SH-SY5Y (cell line): ENCODE data around the gene SLC9A2.

Experiments used
- GATA2 ChIP-seq: IDR thresholded peaks from 2 replicates; pipeline ENCODE4 v1.6.1; 2011; ENCODE audit warnings: mild to moderate bottlenecking, low read depth, low read length
- GATA3 ChIP-seq: IDR thresholded peaks from 2 replicates; pipeline ENCODE4 v1.6.1; 2011; ENCODE audit warnings: low read depth, mild to moderate bottlenecking, low read length, moderate library complexity

- no peak for TF ChIP-seq GATA3
- TF ChIP-seq GATA2 = no peak
Measured at GRCh38 chr2:102718387-102719316, 99.3 kb downstream of the SLC9A2 start.
